Middle frontal gyrus (tissue), 1 donor: ENCODE data around the gene DCTN4.
"Not testable (repeated sequence)": the region's sequence is repeated elsewhere in the genome, so short reads cannot be mapped to it uniquely, and the experiment has no call there.

Source experiments
- DNase-seq: peaks from one replicate; pipeline ENCODE4 v3.0.0-alpha.2; 2015; ENCODE audit warnings: low spot score; ENCODE audit errors: extremely low spot score

Gene DCTN4

GRCh38 chr5:150778517-150779396 lies 19.9 kb upstream of the DCTN4 start, which contains the start of gene SMIM3:
SMIM3 (plus strand) TSS chr5:150778757; CDS start chr5:150795441, 16,684 bp downstream.
- no peak for DNase-seq

GRCh38 chr5:150778088-150778516 lies 19.3 kb upstream of the DCTN4 start:
- DNase-seq: no peak

- DNase-seq: no peak
Observed at GRCh38 chr5:150777685-150778084, 18.9 kb upstream of the DCTN4 start.

GRCh38 chr5:150774145-150774544 lies 15.3 kb upstream of the DCTN4 start:
- no peak for DNase-seq

- no peak for DNase-seq
Observed at GRCh38 chr5:150771034-150771795, 12.4 kb upstream of the DCTN4 start.

- no peak for DNase-seq
Observed at GRCh38 chr5:150766251-150766650, 7.4 kb upstream of the DCTN4 start.

- no peak for DNase-seq
Observed at GRCh38 chr5:150765799-150766169, 7.0 kb upstream of the DCTN4 start.

GRCh38 chr5:150765011-150765798 lies 6.4 kb upstream of the DCTN4 start:
- DNase-seq: no peak

GRCh38 chr5:150764530-150764929 lies 5.7 kb upstream of the DCTN4 start:
- no peak for DNase-seq

GRCh38 chr5:150763023-150763769 lies 4.4 kb upstream of the DCTN4 start:
- no peak for DNase-seq

GRCh38 chr5:150762211-150762610 lies 3.4 kb upstream of the DCTN4 start:
- no peak for DNase-seq

GRCh38 chr5:150759334-150759583 lies 442 bp upstream of the DCTN4 start:
- DNase-seq: no peak

- no peak for DNase-seq
Observed at GRCh38 chr5:150758203-150758530, 650 bp downstream of the DCTN4 start.

GRCh38 chr5:150757087-150757649 lies 1.6 kb downstream of the DCTN4 start:
- no peak for DNase-seq

GRCh38 chr5:150753863-150754262 lies 5.0 kb downstream of the DCTN4 start:
- no peak for DNase-seq

- DNase-seq: no peak
Observed at GRCh38 chr5:150753463-150753862, 5.4 kb downstream of the DCTN4 start.

- DNase-seq: no peak
Observed at GRCh38 chr5:150751096-150751891, 7.5 kb downstream of the DCTN4 start.

- no peak for DNase-seq
Observed at GRCh38 chr5:150750469-150750868, 8.3 kb downstream of the DCTN4 start.

- not testable (repeated sequence) for DNase-seq
Observed at GRCh38 chr5:150743142-150743488, 15.7 kb downstream of the DCTN4 start.

- not testable (repeated sequence) for DNase-seq
Observed at GRCh38 chr5:150742455-150743141, 16.2 kb downstream of the DCTN4 start.
